Amygdala (tissue), 56 donors: ENCODE results near the gene STPG1.

ENCODE experiments used
- DNase-seq, 56 donors: peaks; one replicate each; lab custom pipeline; 2025; lab: John Stamatoyannopoulos, UW

The STPG1 gene

DNA sequence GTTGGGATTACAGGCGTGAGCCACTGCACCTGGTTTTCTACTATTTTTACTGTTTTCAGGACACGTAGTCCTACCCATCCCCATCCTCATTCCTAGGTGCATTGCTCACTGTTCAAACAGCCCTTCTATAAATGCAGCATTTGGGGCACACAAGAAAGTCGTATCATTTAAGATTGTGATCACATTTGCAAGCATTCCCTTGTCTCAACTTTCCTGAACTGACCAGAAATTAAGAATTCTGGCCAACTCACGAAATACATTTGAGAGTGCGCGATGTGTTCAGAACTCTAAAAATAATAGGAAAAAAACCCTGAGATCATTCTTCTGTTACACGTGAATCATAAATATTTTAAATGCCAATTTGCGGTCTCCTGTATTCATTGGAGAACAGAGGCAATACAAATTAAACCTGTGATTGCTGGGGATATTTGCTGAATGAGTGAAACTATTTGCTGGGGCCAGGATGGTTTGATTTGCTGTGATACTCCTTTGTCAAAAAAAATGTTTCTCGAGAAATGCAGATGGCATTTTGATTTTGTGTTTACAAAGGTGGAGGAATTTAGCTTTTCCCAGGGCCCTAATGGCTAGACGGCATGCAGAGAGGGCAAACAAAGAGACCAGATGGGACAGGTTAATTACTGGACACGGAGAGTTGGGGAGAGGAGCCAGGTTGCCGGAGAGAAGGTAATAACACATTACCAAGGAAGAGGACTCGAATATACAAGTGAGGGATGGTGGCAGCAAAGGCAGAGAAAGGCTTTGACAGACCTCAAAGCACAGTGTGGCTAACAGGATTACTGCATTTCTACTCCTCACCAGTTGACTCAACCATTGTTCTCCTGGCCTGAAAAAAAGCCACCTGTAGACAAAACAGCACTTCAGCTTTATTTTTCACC, 38.4 kb downstream of the STPG1 start:
- no peak for DNase-seq

DNA sequence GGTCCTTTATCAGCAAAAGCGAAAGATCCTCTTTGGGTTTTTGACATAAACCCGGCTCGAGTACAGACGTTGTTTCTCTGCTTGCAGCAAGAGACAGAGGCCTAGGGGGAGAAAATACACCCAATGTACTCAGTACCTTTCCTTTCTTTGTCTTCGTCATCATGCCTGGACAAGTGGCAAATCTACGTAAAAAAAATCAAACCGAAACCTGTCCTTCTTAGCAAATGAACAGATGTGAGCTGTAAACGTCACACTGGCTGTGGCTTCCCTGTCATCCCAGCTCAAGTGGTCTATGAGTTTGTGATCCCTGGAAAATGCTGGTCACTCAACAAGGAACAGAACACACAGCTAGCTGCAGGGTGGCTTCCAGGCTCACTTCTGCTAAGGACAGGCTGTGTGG, 39.9 kb downstream of the STPG1 start:
- no peak for DNase-seq

DNA sequence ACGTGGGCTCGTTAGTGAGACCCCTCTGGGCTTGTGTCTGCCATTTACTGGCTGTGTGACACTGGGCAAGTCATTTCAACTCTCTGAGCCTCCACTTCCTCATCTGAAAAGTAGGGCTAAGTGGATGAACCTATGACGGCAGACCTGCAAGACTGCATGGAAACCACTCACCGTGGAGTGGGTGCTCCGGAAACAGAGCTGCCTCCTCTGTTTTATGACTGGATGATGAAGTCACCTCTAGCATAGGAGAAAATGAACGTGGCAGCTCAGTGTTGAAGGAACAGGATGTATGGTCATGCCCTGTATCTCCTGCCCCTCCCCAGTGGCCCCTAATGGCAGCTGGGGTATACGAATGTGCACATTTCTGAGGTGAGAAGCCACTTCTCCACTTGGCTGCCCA, 40.5 kb downstream of the STPG1 start:
- DNase-seq: no peak

DNA sequence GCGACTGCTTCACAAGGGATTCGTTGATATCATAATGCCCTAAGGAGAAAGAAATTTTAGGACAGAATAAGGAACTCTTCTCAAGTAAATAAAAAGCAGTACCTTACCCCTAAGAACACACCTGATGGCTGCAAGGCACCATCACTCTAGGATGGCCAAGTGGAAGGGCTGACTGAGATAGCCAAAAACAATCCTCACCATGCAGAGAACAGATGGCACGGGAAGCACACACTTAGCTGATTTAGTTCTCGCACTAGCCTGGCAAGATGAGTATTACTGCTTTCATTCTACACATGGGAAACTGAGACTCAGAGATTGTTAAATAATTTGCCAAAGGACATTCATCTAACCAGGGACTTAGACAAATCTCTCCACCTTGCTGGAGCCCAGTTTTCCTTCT, 43.8 kb downstream of the STPG1 start:
- DNase-seq: no peak

DNA sequence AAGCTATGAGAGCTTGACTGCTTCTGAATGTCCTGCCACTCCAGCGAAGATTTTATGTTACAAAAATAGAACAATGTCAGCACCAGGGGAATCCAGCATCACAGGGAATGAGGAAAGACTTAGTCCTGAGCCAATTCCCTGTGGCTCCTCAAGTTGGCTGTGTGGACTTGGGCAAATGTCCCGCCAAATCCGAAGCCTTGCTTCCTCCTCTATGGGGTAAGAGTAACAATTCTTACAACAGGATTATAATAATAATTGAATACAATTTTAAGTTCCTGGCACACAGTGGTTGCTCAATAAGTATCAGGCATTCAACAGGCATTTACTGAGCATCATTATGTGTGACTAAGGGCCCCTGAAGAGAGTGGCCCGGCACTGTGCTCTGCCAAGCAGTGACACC, 44.4 kb downstream of the STPG1 start:
- DNase-seq: no peak

DNA sequence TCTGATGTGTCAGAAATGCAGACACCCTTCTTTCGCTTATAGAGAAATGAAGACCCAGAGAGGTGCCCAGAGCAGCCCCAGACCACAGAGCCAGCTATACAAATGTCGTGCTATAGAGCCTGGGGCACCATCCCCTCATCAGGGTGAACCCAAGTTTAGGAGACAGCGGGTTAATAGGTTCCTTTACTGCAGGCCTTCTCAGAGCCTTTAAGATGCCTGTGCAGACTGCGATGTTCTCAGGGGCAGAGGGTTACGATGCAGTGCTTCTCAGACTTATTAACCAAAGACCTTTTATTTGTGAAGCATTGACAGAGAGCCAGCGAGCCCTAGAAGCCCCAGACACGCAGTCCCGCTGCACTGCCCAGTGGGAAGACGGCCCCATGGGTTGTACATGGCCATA, 46.9 kb downstream of the STPG1 start:
- no peak for DNase-seq

DNA sequence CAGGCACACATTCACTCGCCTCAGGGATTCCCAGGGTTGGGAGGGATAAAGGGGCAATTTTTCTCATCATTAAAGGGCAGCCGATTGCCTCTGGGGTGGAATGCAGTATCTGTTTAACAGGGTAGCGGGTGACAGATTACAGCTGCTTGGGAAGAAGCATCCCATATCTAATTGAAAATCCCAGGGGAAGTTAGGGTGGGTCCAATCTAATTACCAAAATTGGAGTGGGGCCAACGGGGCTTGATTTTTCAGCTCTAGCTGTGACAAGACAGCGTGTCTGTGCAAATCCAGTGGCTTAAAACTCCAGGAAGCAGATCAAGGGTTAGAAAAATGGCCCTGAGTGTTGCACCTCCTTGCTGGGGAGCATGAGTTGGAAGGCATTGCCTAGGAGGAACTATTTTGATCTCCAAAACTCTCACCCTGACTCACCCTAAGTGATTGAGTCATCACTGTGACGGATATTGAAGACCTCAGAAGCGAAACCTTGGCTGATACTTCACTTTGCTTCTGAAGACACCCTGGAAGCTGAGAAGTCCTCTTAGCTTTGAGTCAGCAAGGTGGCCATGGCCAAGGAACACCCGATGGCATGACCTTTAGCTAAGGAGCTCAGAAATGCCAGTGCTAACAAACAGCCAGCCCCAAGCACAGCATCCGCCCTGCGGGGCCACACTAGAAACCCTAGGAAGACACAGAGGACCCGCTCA, 48.5 kb downstream of the STPG1 start:
- DNase-seq: peak in 1 of 56 donors; percentile 7

DNA sequence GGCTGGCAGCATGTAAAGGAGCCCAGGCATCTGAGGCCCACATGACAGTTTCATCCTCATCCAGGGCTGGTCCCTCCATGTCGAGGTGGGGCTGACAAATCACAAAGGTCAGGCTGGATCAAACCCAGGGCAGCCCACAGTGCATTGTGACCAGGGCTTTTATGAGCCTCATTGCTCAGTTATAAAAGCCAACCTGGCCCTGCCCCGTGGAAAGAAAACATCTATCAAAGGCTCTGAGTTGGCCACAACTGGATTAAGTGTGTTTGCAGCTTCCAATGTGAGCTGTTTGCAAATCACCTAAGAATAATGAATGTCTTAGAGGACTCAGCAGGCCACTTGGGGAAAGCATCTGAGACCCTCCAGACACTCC, 49.0 kb downstream of the STPG1 start:
- DNase-seq: no peak

DNA sequence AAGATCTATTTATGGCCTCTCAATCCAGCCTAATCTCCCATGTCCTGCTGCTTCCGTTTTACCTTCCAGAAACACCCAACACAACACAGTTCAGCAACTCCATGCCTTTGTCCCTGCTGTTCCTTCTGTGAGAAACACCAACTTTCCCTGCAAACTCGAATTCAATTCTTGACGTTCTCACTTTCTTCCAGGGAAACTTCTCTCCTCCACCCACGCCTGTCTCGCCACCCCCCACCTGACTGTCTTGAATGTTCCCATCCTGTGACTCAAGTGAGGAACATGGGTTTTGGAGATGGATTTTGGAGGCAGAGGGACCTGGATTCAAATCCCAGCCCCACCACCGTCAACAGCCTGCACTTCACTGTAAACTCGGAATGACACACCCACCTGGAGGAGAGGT, 49.6 kb downstream of the STPG1 start:
- no peak for DNase-seq

DNA sequence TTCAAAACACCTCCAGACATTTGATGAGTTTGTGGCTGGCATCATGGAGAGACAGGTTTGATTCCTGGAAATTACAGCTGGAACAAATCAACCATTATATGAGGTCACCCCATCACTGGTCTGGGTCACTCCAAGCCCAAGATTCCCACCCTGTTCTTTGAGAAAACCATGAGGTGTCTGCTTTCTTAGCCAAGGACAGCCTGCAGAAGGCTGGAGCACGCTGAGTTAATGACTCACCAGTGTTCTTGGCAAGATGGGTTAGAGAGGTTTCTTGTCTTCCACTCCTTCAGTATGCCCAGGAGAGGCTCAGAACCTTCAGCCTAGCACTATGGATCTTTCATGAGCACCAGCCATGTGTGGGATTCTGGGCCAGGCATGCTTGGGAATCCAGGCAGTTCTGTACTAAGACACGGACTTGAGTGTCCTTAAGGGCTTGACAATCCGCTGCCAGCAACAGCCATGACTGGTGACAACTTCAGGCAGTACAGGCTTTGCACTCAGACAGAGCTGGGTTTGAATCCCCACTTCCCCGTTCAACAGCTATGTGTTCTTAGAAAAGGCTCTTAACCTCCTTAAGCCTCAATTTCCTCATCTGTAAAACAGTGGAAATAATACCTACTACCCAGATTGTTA, 50.5 kb downstream of the STPG1 start:
- DNase-seq: no peak

DNA sequence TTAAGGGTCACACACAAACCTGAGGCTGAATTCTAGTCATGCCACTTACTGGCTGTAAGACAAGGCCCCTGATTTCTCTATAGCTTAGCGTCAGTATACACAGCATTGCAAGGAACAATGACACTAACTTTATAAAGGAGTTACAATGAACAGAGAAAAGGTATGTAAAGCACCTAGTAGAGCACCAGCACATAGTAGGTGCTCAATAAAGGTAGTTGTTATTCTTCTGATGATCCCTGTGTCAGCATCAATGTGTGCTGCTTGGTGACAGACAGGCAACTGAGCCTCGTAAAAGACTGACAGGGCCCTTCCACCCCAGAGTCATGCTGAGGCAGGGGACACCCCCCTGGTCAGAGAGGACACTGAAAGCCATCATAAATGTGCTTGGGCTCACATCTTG, 51.2 kb downstream of the STPG1 start:
- DNase-seq: no peak

DNA sequence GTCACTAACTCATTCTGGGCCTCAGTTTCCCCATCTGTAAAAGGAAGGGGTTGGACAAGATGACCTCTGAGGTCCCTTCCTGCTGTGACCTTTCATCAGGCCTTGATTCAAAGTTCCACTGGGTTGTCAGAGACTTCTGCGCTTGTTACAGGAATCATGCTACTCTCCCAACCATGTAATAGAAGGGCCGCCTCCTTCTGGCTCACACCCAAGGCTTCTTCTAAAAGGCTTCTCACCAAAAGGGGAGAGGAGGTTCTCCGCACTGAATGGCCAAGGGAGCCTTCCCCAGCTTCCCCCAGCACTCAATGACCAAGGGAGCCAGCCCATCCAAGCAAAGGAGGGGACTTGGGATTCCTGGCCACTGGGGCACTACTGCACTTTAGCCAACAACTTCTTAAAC, 51.8 kb downstream of the STPG1 start:
- no peak for DNase-seq

DNA sequence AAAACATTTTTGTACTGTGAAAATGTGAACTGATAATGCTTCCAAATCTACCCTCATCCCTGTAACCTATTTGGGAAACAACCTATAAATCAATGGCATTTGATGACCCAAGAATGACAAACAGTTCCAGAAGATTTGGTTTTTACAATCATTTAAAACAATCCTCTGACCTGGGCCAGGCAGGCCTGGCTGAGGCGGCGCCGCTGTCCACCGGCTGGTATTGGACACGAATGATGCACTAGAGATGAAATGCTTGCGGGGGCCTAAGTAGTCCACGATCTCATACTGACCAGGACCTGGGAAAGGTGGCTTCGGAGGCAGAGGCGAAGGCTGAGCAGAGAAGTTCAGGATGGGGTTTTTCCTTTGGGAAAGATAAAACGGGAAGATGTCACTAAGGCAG, 52.9 kb downstream of the STPG1 start:
- no peak for DNase-seq

DNA sequence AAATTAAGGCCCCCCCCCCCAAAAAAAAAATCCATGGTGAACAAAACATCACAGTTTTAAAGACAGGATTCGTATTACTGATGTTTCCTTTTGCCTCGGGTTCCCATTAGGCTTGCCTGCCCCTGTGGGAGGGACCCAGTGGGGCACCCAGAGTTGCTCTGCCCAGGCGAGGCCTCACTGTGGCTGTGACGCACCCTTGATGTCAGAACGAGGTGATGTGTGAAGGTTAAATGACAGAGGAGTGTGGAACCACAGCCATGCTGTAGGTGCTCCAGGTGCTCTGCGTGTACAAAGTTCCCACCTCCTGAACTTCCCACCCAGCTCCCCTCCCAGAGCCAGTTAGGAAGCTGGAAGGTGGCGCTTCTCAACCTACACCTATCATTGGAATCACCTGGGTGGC, 56.5 kb downstream of the STPG1 start:
- DNase-seq: no peak

DNA sequence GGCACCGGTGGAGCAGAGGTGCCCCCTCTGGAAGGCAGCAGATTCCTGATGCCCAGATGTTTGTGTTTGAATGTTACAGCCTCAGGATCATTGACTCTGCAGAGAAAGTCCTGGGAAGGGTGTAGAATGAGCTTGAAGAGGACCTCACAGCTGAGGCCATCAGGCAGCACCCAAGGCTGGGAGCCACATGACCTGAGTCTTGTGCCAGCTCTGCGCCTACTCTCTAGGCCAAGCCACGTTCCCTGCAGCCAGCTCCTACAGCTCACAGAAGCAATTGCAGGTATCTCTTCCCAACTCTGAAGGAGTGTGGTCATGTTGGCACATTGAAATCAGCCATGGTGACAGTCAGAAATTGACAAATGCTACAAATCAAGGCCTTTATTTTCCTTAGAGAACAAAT, 58.1 kb downstream of the STPG1 start:
- DNase-seq: no peak

DNA sequence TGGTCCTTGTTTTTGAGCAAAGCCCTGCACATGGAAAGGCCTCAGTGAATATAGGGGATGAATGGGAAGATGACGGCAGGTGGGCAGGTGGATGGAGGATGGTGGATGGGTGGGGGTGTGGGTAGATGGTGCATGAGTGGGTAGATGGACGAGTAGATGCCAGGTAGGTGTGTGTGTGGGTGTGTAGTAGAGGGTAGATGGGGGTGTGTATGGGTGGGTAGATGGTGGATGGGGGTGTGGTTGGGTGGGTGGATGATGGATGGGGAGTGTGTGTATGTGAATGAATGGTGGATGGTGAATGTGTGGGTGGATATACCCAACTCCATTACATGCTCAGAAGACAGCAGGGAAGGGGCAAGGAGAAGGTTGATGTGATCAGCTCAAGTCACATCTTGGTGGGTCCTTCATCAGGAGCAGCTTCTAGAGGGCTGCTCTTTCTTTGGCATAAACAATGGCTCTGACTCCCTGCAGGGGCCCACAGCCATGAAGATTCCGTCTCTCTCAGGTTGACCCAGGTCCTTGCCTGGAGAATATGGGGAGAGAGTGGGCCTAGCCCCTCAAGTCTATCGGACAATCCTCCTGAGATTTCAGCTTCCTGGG, 60.2 kb downstream of the STPG1 start:
- no peak for DNase-seq

DNA sequence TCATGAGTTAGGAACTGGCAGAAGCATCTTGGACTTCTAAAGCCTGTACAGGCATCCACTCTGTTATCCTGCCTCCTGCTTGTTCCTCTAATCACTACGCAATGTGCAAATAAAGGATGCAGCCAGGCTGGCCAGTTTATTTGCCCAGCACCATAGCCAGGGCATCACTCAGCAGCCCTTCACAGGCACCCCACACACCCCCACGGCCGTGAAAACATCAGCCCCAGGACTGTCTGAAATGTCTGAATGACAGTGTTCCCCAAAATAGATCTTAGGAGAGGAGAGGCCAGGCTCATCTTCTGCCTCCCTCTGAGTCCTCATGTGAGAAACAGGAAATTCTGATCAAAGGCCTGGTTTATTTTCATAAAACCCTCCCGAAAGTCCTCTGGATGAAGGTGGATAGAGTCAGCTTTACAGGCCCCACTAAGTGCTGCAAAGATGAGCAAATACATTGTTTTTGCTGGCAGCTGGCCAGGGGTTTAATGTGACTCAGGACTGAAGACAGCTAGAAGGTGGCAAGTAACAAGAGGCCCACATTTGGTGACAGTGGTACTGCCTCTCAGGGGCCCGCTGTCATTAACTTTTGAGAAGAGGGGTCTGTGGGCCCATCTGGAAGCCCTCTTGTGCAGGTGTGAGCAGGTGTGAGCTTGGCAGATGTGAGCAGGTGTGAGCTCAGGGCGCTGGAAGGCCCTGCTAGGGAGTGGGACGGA, 61.5 kb downstream of the STPG1 start:
- DNase-seq: peak in 1 of 56 donors; percentile 7

DNA sequence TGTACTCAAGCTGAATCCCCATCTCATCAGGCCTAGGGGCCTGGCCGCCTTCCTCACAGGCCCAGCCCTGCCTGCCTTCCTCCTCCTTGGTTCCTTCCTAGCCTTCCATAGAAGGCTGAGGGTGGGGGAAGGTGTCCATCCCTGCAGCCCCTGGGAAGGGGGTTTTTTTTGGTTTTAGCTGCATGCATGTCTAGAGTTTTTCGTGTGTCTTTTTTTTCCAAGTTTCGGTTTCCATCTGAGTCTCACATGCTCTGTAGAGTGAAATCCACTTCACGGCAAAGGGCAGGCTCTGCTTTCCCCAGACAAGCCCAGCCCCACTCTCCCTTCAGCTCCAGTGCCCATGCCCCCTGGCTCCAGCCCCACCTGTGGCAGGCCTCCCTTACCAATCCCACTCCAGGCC, 62.3 kb downstream of the STPG1 start:
- no peak for DNase-seq

DNA sequence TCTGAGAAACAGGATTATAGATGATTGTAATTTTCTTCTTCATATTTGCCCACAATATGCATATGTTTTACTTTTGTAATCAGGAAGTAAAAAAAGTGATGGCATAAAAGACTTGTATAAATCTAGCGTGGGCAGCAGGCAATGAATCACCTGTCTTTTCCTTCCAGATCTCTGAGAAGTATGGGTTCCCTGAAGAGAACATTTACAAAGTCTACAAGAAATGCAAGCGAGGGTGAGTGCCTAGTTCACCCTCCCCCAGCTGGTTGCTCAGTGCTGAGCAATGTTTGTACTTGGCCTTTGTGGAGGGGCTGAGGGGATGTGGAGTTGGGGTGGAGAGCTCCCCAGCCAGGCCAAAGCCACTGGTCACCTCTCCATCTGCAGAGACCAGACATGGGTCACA, 63.7 kb downstream of the STPG1 start:
- no peak for DNase-seq

DNA sequence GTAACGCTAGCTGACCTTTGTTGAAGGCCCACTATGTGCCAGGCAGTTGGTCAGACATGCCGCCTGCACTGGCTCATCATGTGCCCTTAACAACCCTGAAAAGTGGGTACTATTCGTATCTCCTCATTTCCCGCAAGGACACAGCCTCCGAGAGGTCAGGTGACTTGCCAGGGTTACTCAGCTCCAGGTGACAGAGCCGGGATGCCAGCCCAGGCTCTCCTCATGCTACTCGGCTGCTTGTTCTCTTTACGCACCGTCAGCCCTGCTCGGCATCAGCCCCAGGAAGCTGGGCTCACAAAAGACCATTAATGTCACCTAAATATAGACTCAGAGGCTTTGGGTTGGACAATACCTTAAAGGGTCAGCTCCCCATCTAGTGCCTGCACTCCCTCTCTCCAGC, 65.4 kb downstream of the STPG1 start:
- DNase-seq: no peak
